ENCODE measurements around the gene PDXP.
A peak's percentile ranks its signal among the peaks of the same experiment; 100 is the strongest.

DNA sequence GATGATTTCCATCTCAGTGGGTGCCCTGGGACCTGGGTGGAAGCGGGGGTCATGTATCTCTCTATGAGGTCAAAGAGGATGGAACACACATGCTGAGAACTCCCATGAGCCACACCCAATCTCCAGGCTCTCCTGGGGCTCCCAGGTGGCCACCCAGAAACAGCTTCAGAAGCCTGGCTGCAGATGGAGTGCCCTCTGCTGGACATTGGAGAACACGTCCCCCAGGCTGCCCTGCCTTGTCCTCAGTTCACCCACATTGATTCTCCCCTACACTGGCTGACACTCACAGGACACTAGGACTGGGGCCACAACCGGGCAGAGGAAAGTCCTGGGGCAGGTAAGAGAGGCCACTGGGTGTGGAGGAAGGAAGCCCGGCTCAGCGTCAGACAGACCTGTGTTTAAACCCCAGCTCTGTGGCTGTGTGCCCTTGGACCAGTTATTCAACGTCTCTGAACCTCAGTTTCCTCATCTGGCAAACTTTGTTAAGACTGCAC lies 23.1 kb downstream of the PDXP start:
- peak; percentile 84 to 93 (median 91) for TF ChIP-seq CTCF (IDR thresholded peaks at IDR 0.05 in 4 of 5, conservative IDR thresholded peaks at IDR 0.05 in 1 of 5)
- TF ChIP-seq POLR2A (IDR thresholded peaks at IDR 0.05) = no peak
